PC-3 (cell line): ENCODE results near the gene KCTD6. TPM values are rescaled to one million over a fixed set of nuclear protein-coding genes. Genes with fewer than 3 reads are reported as not detected.

ENCODE experiments used
- ATAC-seq: fragments of 200-7000 bp; cut with Tn5 transposase; 2 replicates; pipeline ENCODE4 v1.9.1; 2020; ENCODE audit warnings: mild to moderate bottlenecking, moderate library complexity
- BruUV-seq: library from RNA; stranded (reverse); fragments of 400-500 nt; replicated peaks from 2 replicates; lab custom pipeline; 2021; lab: Mats Ljungman, UMichigan
- CTCF ChIA-PET: fragments of 300-600 bp; sonication (Branson Sonifier 250); formaldehyde crosslinking; loops from one replicate; lab custom pipeline; 2022; ENCODE audit warnings: antibody characterized with exemption; lab: Charles Lee
- POLR2A ChIA-PET: fragments of 300-600 bp; sonication (Branson Sonifier 250); formaldehyde crosslinking; loops from one replicate; lab custom pipeline; 2022; ENCODE audit warnings: antibody characterized with exemption; ENCODE audit not compliant: unreplicated experiment; lab: Charles Lee
- DNase-seq: peaks from one replicate; pipeline ENCODE4 v3.0.0-alpha.2; 2015
- H2AFZ ChIP-seq: fragments of 300-600 bp; sonication (generic); 2 replicates; pipeline ENCODE4 v1.6.0; 2016; ENCODE audit warnings: antibody characterized with exemption, low read length
- H3F3A ChIP-seq: fragments of 300-600 bp; sonication (generic); one replicate; pipeline ENCODE4 v1.6.0; 2017; ENCODE audit warnings: antibody characterized with exemption, low read length, control low read depth, mild to moderate bottlenecking; ENCODE audit not compliant: unreplicated experiment
- H3K27ac ChIP-seq: fragments of 300-600 bp; sonication (generic); 2 replicates; pipeline ENCODE4 v1.5.1; 2016; ENCODE audit warnings: mild to moderate bottlenecking, low read length
- H3K27me3 ChIP-seq: fragments of 300-600 bp; sonication (generic); 2 replicates; pipeline ENCODE4 v1.6.1; 2016; ENCODE audit warnings: low read length, mixed read lengths
- H3K36me3 ChIP-seq: fragments of 300-600 bp; sonication (generic); 2 replicates; pipeline ENCODE4 v1.6.1; 2016; ENCODE audit warnings: low read depth, mixed run types, low read length, mixed read lengths
- H3K4me1 ChIP-seq: fragments of 300-600 bp; sonication (generic); 2 replicates; pipeline ENCODE4 v1.5.1; 2016; ENCODE audit warnings: low read length; ENCODE audit not compliant: insufficient read depth
- H3K4me2 ChIP-seq: fragments of 300-600 bp; sonication (generic); 2 replicates; pipeline ENCODE4 v1.6.0; 2016; ENCODE audit warnings: low read length
- H3K4me3 ChIP-seq: fragments of 300-600 bp; sonication (generic); 2 replicates; pipeline ENCODE4 v1.5.1; 2016; ENCODE audit warnings: mild to moderate bottlenecking, low read length, mixed read lengths
- H3K79me2 ChIP-seq: fragments of 300-600 bp; sonication (generic); 2 replicates; pipeline ENCODE4 v1.6.1; 2017; ENCODE audit warnings: low read length, mixed read lengths
- H3K9ac ChIP-seq: fragments of 300-600 bp; sonication (generic); 2 replicates; pipeline ENCODE4 v1.6.0; 2016; ENCODE audit warnings: mild to moderate bottlenecking, low read length
- H3K9me2 ChIP-seq: fragments of 300-600 bp; sonication (generic); replicated peaks from 2 replicates; pipeline ENCODE4 v1.6.1; 2016; ENCODE audit warnings: mixed run types, low read length, mixed read lengths
- H3K9me3 ChIP-seq: fragments of 300-600 bp; sonication (generic); 2 replicates; pipeline ENCODE4 v1.6.1; 2016; ENCODE audit warnings: low read length, mixed read lengths
- H4K20me1 ChIP-seq: fragments of 300-600 bp; sonication (generic); 2 replicates; pipeline ENCODE4 v1.6.1; 2016; ENCODE audit warnings: low read length, mixed read lengths
- EZH2 ChIP-seq: fragments of 300-600 bp; sonication (generic); IDR thresholded peaks from one replicate; pipeline ENCODE4 v1.6.1; 2017; ENCODE audit warnings: antibody characterized with exemption, mild to moderate bottlenecking, low read length; ENCODE audit not compliant: unreplicated experiment
- EZH2phosphoT487 ChIP-seq: fragments of 300-600 bp; sonication (generic); IDR thresholded peaks from 2 replicates; pipeline ENCODE4 v1.6.1; 2018; ENCODE audit warnings: mild to moderate bottlenecking, antibody characterized with exemption, low read length, borderline replicate concordance
- intact Hi-C: fragments of 100-400 bp; cut with micrococcal nuclease; formaldehyde crosslinking; loops from 2 replicates; pipeline ENCODE4 v1.9.0; 2023
- total RNA-seq: library from RNA; depleted of rRNA; stranded (reverse); fragments of >200 nt; gene quantifications from 2 replicates; pipeline ENCODE4 v1.2.3, GENCODE V29; 2014
- TF ChIP-seq, protein P1 (sequence below): fragments of 300-600 bp; sonication (generic); conservative IDR thresholded peaks from 2 replicates; pipeline ENCODE4 v1.5.1; 2017; ENCODE audit warnings: antibody characterized with exemption, low read depth, mild to moderate bottlenecking, low read length

KCTD6 gene
- total RNA-seq, 1 experiment from 2014 or later, result 13.1 TPM

- ChIA-PET POLR2A (no interaction called here), CTCF (no interaction called here)
Observed at GRCh38 chr3:58521336-58521670, 29.4 kb downstream of the KCTD6 start.

GRCh38 chr3:58521917-58522631, 30.2 kb downstream of the KCTD6 start:
- Histone ChIP-seq H3K27me3 (no peaks in the 10 kb centered on the region), H3K9me3 (no peaks in the 10 kb centered on the region), H3K9me2 (no peaks in the 10 kb centered on the region), H3K27ac (no peak overlapping the region), H3K4me1 (peaks cover 9% of the 10 kb centered on the region), H3K36me3 (no peaks in the 10 kb centered on the region), H2AFZ (no peak overlapping the region), H3K79me2 (no peaks in the 10 kb centered on the region), H4K20me1 (no peaks in the 10 kb centered on the region), H3F3A (no peaks in the 10 kb centered on the region), H3K4me3 (no peak overlapping the region), H3K9ac (no peak overlapping the region), H3K4me2 (no peak overlapping the region)
- CTCF ChIA-PET, result no interaction called here
- no peak for TF ChIP-seq EZH2
- TF ChIP-seq, protein P1, sequence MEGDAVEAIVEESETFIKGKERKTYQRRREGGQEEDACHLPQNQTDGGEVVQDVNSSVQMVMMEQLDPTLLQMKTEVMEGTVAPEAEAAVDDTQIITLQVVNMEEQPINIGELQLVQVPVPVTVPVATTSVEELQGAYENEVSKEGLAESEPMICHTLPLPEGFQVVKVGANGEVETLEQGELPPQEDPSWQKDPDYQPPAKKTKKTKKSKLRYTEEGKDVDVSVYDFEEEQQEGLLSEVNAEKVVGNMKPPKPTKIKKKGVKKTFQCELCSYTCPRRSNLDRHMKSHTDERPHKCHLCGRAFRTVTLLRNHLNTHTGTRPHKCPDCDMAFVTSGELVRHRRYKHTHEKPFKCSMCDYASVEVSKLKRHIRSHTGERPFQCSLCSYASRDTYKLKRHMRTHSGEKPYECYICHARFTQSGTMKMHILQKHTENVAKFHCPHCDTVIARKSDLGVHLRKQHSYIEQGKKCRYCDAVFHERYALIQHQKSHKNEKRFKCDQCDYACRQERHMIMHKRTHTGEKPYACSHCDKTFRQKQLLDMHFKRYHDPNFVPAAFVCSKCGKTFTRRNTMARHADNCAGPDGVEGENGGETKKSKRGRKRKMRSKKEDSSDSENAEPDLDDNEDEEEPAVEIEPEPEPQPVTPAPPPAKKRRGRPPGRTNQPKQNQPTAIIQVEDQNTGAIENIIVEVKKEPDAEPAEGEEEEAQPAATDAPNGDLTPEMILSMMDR, result no peak
- no peak for TF ChIP-seq EZH2phosphoT487
- no peak for ATAC-seq
- intact Hi-C loops, result no loop called here
- POLR2A ChIA-PET, result no interaction called here
- BruUV-seq, result no TSS peak
- DNase-seq, result no peak

More at GRCh38 chr3:58521336-58521670, 29.4 kb downstream of the KCTD6 start:
- Histone ChIP-seq H3K27ac (no peak overlapping the region), H3K79me2 (no peaks in the 10 kb centered on the region), H3K27me3 (no peaks in the 10 kb centered on the region), H3F3A (no peaks in the 10 kb centered on the region), H4K20me1 (no peaks in the 10 kb centered on the region), H3K4me3 (no peak overlapping the region), H3K36me3 (no peaks in the 10 kb centered on the region), H2AFZ (no peak overlapping the region), H3K9me3 (no peaks in the 10 kb centered on the region), H3K4me2 (no peak overlapping the region), H3K9me2 (no peaks in the 10 kb centered on the region), H3K4me1 (peaks cover 6% of the 10 kb centered on the region), H3K9ac (no peak overlapping the region)
- intact Hi-C loops, result no loop called here
- TF ChIP-seq, protein P1, result no peak
- TF ChIP-seq EZH2 (no peak), EZH2phosphoT487 (no peak)
- DNase-seq, result no peak
- no TSS peak for BruUV-seq
- no peak for ATAC-seq

DNA sequence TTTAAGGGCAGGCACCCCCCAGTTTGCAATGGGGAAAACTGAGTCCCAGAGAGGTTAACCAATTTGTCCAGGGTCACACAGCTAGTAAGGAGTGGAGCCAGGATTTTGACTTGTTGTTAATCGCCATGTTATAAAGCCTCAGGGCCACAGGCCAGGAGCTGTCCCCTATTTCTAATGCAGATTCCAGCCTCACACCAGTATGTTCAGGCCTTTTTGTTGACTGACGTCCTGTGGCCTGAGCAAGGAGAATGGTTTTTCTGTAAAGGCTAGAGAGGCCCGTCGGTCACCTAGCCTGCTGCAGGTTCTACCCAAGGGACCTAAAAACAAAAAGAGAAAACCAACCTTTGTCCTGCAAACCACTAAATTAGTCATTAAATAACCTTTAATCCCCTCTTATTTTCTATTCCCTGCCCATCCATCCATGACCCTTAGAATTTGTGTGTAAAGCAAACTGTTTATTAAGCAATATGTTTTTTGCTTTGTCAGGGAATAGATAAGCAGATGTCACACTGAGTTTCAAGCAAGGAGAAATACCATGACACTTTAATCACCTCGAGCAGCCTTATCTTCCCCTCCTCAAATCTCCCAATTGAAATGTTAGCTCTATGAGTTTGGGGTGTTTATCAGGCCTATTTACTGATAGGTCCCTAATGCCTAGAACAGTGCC, 31.0 kb downstream of the KCTD6 start:
- Histone ChIP-seq H2AFZ (no peak overlapping the region), H3K27ac (no peak overlapping the region), H4K20me1 (no peaks in the 10 kb centered on the region), H3K4me1 (peaks cover 9% of the 10 kb centered on the region), H3K4me2 (no peak overlapping the region), H3F3A (no peaks in the 10 kb centered on the region), H3K36me3 (no peaks in the 10 kb centered on the region), H3K4me3 (no peak overlapping the region), H3K79me2 (no peaks in the 10 kb centered on the region), H3K9me3 (no peaks in the 10 kb centered on the region), H3K9ac (no peak overlapping the region), H3K27me3 (no peaks in the 10 kb centered on the region), H3K9me2 (no peaks in the 10 kb centered on the region)
- no peak for DNase-seq
- ChIA-PET CTCF (no interaction called here), POLR2A (no interaction called here)
- TF ChIP-seq EZH2 (no peak), EZH2phosphoT487 (no peak)
- TF ChIP-seq, protein P1, result no peak
- no peak for ATAC-seq
- BruUV-seq, result no TSS peak
- intact Hi-C loops, result no loop called here
